HFFc6 (cell line): ENCODE results near the gene TTC7B. TPM values are rescaled to one million over a fixed set of nuclear protein-coding genes. Genes with fewer than 3 reads are reported as not detected.

Experiments used
- DNase-seq: peaks from one replicate; pipeline ENCODE4 v3.0.0-alpha.2; 2018
- H3K27ac Mint-ChIP-seq: 2 replicates; pipeline ENCODE4 v1.8.0; 2020; ENCODE audit warnings: mild to moderate bottlenecking, mixed read lengths
- H3K27me3 Mint-ChIP-seq: 2 replicates; pipeline ENCODE4 v1.8.0; 2021; ENCODE audit warnings: mild to moderate bottlenecking, moderate library complexity, mixed read lengths; ENCODE audit not compliant: insufficient read depth
- H3K36me3 Mint-ChIP-seq: 2 replicates; pipeline ENCODE4 v1.8.0; 2021; ENCODE audit warnings: low read depth, mixed read lengths
- H3K4me1 Mint-ChIP-seq: 2 replicates; pipeline ENCODE4 v1.8.0; 2020; ENCODE audit warnings: low read depth, mixed read lengths
- H3K4me3 Mint-ChIP-seq: 2 replicates; pipeline ENCODE4 v1.8.0; 2020; ENCODE audit warnings: mild to moderate bottlenecking, moderate library complexity, mixed read lengths
- H3K9me3 Mint-ChIP-seq: 2 replicates; pipeline ENCODE4 v1.8.0; 2020; ENCODE audit warnings: mild to moderate bottlenecking, mixed read lengths
- total RNA-seq, 6 experiments: library from RNA; stranded (reverse); fragmentation: NEBNext Ultra II Directional; extraction: Animal tissue kit (Norgen Biotek cat#: 25700); gene quantifications; 2 replicates in 1 of 6; 3 replicates in 5 of 6; pipeline ENCODE4 v1.2.3, GENCODE V29; 2021
- TF ChIP-seq, protein P1 (sequence below): fragments of 200-600 bp; sonication (generic); IDR thresholded peaks from 2 replicates; pipeline ENCODE4 v1.5.0; 2021; ENCODE audit warnings: antibody characterized with exemption, mild to moderate bottlenecking

The TTC7B gene
- total RNA-seq, 6 experiments from 2014 or later, result 34.6 to 46.9 (median 40.9) TPM

DNA sequence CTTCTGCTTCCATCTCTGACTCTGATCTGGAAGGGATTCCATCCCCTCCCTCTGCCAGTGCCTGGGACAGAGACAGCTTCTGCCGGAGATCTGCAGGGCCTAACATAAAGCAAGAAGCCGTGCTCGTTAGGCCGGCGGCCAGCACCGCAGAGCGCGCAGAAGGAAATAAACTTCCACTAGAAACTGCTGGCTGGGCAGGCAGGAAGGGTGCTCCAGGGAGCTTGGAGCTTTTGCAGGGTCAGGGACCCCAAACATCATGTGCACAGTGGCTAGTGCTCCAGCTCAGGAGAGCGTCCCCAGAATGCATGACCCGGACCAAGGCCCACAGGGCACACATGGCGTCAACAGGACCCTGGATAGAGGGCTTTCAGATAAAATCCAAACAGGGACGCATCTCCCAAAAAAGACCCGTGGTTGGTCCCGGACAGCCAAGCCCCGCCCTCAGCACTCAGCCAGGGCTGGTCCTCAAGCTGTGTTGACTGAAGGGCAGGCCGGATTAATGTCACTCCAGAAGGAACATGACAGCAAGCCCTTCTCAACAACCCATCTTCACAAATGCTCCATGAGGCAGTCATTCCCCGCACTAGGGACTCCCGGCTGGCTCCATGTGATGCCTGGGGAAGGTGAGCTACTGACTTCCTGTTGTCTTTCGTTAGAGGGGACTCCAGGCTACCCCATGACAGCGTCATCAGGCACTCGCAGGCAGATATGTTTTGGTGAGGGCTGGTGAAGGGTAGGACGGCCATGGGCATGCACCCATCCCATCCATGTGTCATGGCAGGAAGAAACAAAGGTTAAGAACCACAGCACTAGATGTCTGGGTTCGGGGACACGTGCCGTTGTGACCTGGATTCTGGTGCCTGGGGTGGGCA lies 297.9 kb downstream of the TTC7B start:
- Mint-ChIP-seq H3K36me3 (no peaks in the 10 kb centered on the region), H3K4me3 (no peak overlapping the region), H3K4me1 (peaks cover 8% of the 10 kb centered on the region), H3K9me3 (no peaks in the 10 kb centered on the region), H3K27ac (no peak overlapping the region), H3K27me3 (peaks cover 23% of the 10 kb centered on the region)
- no peak for DNase-seq
- TF ChIP-seq, protein P1, sequence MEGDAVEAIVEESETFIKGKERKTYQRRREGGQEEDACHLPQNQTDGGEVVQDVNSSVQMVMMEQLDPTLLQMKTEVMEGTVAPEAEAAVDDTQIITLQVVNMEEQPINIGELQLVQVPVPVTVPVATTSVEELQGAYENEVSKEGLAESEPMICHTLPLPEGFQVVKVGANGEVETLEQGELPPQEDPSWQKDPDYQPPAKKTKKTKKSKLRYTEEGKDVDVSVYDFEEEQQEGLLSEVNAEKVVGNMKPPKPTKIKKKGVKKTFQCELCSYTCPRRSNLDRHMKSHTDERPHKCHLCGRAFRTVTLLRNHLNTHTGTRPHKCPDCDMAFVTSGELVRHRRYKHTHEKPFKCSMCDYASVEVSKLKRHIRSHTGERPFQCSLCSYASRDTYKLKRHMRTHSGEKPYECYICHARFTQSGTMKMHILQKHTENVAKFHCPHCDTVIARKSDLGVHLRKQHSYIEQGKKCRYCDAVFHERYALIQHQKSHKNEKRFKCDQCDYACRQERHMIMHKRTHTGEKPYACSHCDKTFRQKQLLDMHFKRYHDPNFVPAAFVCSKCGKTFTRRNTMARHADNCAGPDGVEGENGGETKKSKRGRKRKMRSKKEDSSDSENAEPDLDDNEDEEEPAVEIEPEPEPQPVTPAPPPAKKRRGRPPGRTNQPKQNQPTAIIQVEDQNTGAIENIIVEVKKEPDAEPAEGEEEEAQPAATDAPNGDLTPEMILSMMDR, result no peak

DNA sequence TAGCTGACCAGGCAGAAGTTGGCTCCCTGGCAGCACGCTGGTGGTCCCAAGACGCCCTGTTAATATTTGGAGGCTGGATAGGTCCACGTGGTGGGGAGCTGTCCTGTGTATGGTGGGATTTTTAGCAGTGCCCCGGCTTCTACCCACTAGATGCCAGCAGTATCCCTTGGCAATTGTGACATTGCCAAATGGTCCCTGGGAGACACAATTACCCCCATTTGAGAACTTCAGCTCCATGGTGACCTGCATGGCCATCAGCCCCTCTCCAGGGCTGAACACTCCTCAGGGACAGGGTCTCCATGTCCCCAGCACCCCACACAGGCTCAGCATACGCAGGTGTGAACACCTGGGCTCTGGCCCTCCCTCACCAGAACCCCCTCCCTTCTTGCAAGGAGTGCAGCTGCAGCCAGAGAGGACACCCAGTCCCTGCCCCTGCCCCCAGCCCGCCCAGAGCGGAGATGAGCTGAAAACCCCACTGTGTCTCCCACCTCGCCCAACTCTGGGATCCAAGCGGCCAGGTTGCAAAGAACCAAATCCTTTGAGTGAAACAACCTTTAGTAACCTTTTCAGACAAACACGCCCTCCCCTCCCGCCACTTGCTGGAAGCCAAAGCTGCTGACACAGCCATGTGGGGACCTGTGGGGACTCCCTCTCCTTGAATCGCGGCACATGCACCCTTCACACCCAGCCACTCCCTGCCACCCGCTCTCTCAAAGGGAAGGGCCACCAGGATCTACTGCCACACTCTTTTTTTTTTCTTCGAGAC lies 299.0 kb downstream of the TTC7B start:
- H3K27ac Mint-ChIP-seq, result no peak overlapping the region

DNA sequence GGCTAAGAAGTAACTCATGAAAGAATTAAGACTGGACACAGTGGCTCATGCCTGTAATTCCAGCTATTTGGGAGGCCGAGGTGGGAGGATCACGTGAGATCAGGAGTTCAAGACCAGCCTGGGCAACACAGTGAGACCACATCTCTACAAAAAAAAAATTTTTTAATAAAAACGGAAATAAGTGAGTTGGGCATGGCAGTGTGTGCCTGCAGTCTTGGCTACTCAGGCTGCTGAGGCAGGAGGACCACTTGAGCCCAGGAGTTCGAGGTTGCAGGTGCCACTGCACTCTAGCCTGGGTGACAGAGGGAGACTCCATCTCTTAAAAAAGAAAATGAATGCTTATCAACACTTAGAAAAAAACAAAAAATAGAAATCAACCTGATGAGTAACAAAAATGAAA lies 301.7 kb downstream of the TTC7B start:
- TF ChIP-seq, protein P1, result no peak
- no peak overlapping the region for H3K27ac Mint-ChIP-seq
- DNase-seq, result no peak
- no peak overlapping the region for H3K4me3 Mint-ChIP-seq
- H3K27me3 Mint-ChIP-seq, result peaks cover 34% of the 10 kb centered on the region
- H3K4me1 Mint-ChIP-seq, result no peaks in the 10 kb centered on the region
- no peaks in the 10 kb centered on the region for H3K9me3 Mint-ChIP-seq
- H3K36me3 Mint-ChIP-seq, result no peaks in the 10 kb centered on the region

More for the DNA sequence above, 299.0 kb downstream of the TTC7B start:
- Mint-ChIP-seq H3K4me3 (no peak overlapping the region), H3K27me3 (peaks cover 24% of the 10 kb centered on the region), H3K9me3 (no peaks in the 10 kb centered on the region), H3K36me3 (no peaks in the 10 kb centered on the region), H3K4me1 (peaks cover 6% of the 10 kb centered on the region; the same call in 1 of the 2 replicates)
- no peak for DNase-seq
- TF ChIP-seq, protein P1, result no peak

DNA sequence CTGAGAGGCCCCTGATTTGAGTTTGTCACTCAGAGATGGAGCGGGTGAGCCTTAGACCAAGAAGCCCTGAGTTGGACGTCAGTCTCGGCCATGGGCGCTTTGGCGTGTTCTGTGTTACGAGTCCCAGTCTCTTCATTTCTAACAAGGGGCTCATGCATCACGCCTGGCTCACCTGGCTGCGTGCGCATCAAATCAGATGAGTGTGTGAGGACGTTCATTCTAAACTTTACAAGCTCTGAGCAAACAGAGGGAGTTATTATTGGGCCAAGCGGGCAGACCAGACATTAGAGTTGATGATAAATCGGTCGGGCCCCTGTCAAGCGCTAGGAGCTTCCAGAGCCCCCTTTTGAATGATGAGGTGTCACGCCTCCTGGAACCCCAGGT lies 302.2 kb downstream of the TTC7B start:
- no peak overlapping the region for H3K4me3 Mint-ChIP-seq
- TF ChIP-seq, protein P1, result no peak
- no peaks in the 10 kb centered on the region for H3K36me3 Mint-ChIP-seq
- no peaks in the 10 kb centered on the region for H3K9me3 Mint-ChIP-seq
- peaks cover 37% of the 10 kb centered on the region for H3K27me3 Mint-ChIP-seq
- H3K27ac Mint-ChIP-seq, result no peak overlapping the region
- no peak for DNase-seq
- H3K4me1 Mint-ChIP-seq, result no peaks in the 10 kb centered on the region

DNA sequence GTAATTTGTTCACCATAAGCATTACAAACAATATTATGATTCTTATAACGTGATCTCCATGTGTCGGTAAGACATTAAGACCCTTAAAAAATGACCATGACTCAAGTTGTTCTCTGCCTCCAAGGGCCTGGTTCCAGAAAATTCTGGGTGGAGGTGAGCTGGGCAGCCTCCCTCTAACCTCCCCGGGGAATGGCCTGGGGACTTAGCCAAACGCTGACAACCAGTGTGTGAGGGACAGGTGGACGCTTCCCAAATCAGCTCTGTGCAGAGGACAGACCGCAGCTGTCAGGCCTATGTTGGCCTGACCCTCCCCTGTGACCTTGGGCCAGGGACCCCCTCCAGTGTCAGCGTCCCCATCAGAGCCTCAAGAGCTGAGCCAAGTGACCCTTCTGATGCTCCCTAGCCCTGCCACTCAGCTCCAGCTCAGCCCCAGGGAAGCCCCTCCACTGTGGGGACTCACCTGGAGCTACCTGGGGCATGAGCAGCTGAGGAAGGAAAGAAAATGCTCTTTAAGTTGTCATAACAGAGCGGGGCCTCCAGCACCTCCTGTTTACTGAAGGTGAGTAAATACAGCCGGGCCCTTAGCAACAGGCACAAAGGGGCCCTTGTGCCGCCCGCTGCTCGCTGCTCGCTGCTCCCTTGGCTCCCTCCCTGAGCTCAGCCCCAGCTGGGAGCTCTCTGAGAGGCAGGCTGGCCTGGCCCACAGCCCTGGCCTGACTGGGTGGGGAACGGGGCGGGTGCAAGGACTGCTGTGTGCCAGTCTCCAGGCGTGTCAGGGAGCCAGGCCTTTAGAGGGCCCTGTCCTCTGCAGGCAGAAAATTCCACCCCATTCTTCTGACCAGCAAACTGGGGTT lies 302.8 kb downstream of the TTC7B start:
- no peaks in the 10 kb centered on the region for H3K4me1 Mint-ChIP-seq
- DNase-seq, result no peak
- TF ChIP-seq, protein P1, result no peak
- H3K9me3 Mint-ChIP-seq, result no peaks in the 10 kb centered on the region
- H3K27ac Mint-ChIP-seq, result no peak overlapping the region
- no peaks in the 10 kb centered on the region for H3K36me3 Mint-ChIP-seq
- H3K27me3 Mint-ChIP-seq, result peaks cover 33% of the 10 kb centered on the region
- H3K4me3 Mint-ChIP-seq, result no peak overlapping the region
